NT2/D1 (cell line): Measurements from ENCODE around the gene RTTN.

ENCODE experiments used
- DNase-seq: peaks from one replicate; pipeline ENCODE4 v3.0.0-alpha.2; 2011; ENCODE audit warnings: low read depth, low spot score
- H3K27me3 ChIP-seq: 2 replicates; pipeline ENCODE4 v1.6.0; 2011; ENCODE audit warnings: mild to moderate bottlenecking; ENCODE audit not compliant: insufficient read length, insufficient read depth
- H3K36me3 ChIP-seq: 2 replicates; pipeline ENCODE4 v1.6.1; 2011; ENCODE audit warnings: mild to moderate bottlenecking, low read length, mixed read lengths; ENCODE audit not compliant: insufficient read depth, insufficient read length
- H3K4me1 ChIP-seq: 2 replicates; pipeline ENCODE4 v1.5.1; 2011; ENCODE audit not compliant: insufficient read depth, insufficient read length
- H3K4me3 ChIP-seq: 2 replicates; pipeline ENCODE4 v1.5.1; 2011; ENCODE audit warnings: low read depth; ENCODE audit not compliant: insufficient read length
- H3K9ac ChIP-seq: 2 replicates; pipeline ENCODE4 v1.6.0; 2011; ENCODE audit warnings: low read depth; ENCODE audit not compliant: insufficient read length
- H3K9me3 ChIP-seq: 2 replicates; pipeline ENCODE4 v1.5.1; 2011; ENCODE audit warnings: mild to moderate bottlenecking, low read length; ENCODE audit not compliant: insufficient read depth
- SUZ12 ChIP-seq: IDR thresholded peaks from 2 replicates; pipeline ENCODE4 v1.6.1; 2011; ENCODE audit not compliant: insufficient read length, insufficient read depth; ENCODE audit errors: extremely low read depth
- YY1 ChIP-seq: IDR thresholded peaks from 2 replicates; pipeline ENCODE4 v1.6.1; 2011; ENCODE audit not compliant: insufficient read length, insufficient read depth
- ZNF274 ChIP-seq: IDR thresholded peaks from 2 replicates; pipeline ENCODE4 v1.6.1; 2011; ENCODE audit warnings: mild to moderate bottlenecking, low read depth, low read length

The RTTN gene

GRCh38 chr18:69956665-69957620 lies 248.5 kb downstream of the RTTN start:
- TF ChIP-seq SUZ12: no peak
- TF ChIP-seq ZNF274: no peak
- TF ChIP-seq YY1: no peak
- Histone ChIP-seq H3K4me1 (no peaks in the 10 kb centered on the region), H3K36me3 (no peaks in the 10 kb centered on the region), H3K27me3 (no peaks in the 10 kb centered on the region), H3K4me3 (no peak overlapping the region), H3K9ac (no peak overlapping the region), H3K9me3 (no peaks in the 10 kb centered on the region)
- no peak for DNase-seq

GRCh38 chr18:69956057-69956456 lies 249.4 kb downstream of the RTTN start:
- Histone ChIP-seq H3K9me3 (no peaks in the 10 kb centered on the region), H3K36me3 (no peaks in the 10 kb centered on the region), H3K9ac (no peak overlapping the region), H3K4me3 (no peak overlapping the region), H3K27me3 (no peaks in the 10 kb centered on the region), H3K4me1 (no peaks in the 10 kb centered on the region)
- TF ChIP-seq YY1 (no peak), SUZ12 (no peak), ZNF274 (no peak)
- no peak for DNase-seq

GRCh38 chr18:69954719-69955480 lies 250.6 kb downstream of the RTTN start:
- H3K36me3 ChIP-seq: no peaks in the 10 kb centered on the region

GRCh38 chr18:69953191-69953590 lies 252.3 kb downstream of the RTTN start:
- H3K36me3 ChIP-seq: no peaks in the 10 kb centered on the region
- H3K9ac ChIP-seq: no peak overlapping the region
- DNase-seq: no peak
- no peaks in the 10 kb centered on the region for H3K9me3 ChIP-seq
- H3K4me1 ChIP-seq: no peaks in the 10 kb centered on the region
- no peaks in the 10 kb centered on the region for H3K27me3 ChIP-seq
- no peak for TF ChIP-seq YY1
- TF ChIP-seq SUZ12: no peak
- no peak for TF ChIP-seq ZNF274
- no peak overlapping the region for H3K4me3 ChIP-seq

More at GRCh38 chr18:69954719-69955480, 250.6 kb downstream of the RTTN start:
- Histone ChIP-seq H3K9ac (no peak overlapping the region), H3K9me3 (no peaks in the 10 kb centered on the region), H3K4me3 (no peak overlapping the region), H3K27me3 (no peaks in the 10 kb centered on the region), H3K4me1 (no peaks in the 10 kb centered on the region)
- no peak for DNase-seq
- TF ChIP-seq YY1 (no peak), ZNF274 (no peak), SUZ12 (no peak)
